ENCODE measurements around the gene STAMBP.

STAMBP gene

DNA sequence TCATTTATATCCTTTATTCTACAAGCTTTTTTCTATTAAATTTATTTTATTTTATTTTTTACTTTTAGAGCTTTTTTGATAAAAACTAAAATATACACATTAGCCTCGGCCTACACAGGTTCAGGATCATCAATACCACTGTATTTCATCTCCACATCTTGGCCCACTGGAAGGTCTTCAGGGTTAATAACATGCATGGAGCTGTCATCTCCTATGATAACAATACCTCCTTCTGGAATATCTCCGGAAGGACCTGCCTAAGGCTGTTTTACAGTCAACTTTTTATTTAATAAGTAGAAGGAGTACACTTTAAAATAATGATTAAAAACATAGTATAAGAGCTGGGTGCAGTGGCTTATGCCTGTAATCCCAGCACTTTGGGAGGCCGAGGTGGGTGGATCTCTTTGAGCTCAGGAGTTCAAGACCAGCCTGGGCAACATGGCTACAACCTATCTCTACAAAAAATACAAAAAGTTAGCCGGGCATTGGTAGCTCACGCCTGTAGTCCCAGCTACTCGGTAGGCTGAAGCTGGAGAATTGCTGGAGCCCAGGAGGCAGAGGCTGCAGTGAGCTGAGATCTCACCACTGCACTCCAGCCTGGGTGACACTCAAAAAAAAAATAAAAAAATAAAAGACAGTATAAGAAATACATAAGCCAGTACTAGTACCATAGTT, 82.2 kb downstream of the STAMBP start:
- peaks cover 8 to 50% of the 10 kb centered on the region in 2 donors for H3K36me3 ChIP-seq (ENCODE audit: control insufficient read depth in 1 of 2, insufficient read depth in 2 of 2, low read length in 2 of 2)
- no peaks in the 10 kb centered on the region for H3K27me3 ChIP-seq (ENCODE audit: low read depth, low read length)
- H3K4me3 ChIP-seq (ENCODE audit: low read depth in 1 of 2, low read length in 2 of 2) = no peak overlapping the region
- H3K27ac ChIP-seq (ENCODE audit: low read length) = no peak overlapping the region
- no peaks in the 10 kb centered on the region for H3K9me3 ChIP-seq (ENCODE audit: control insufficient read depth in 1 of 2, low read length in 2 of 2)
- peaks cover 0 to 10% of the 10 kb centered on the region in 2 donors for H3K4me1 ChIP-seq (ENCODE audit: control insufficient read depth in 1 of 2, insufficient read depth in 2 of 2, low read length in 2 of 2)

GRCh38 chr2:73911548-73912208, 82.9 kb downstream of the STAMBP start:
- Histone ChIP-seq H3K27me3 (ENCODE audit: low read depth, low read length) (no peaks in the 10 kb centered on the region), H3K36me3 (ENCODE audit: control insufficient read depth in 1 of 2, insufficient read depth in 2 of 2, low read length in 2 of 2) (peaks cover 8 to 50% of the 10 kb centered on the region in 2 donors), H3K27ac (ENCODE audit: low read length) (no peak overlapping the region), H3K9me3 (ENCODE audit: control insufficient read depth in 1 of 2, low read length in 2 of 2) (no peaks in the 10 kb centered on the region), H3K4me1 (ENCODE audit: control insufficient read depth in 1 of 2, insufficient read depth in 2 of 2, low read length in 2 of 2) (peaks cover 0 to 10% of the 10 kb centered on the region in 2 donors), H3K4me3 (ENCODE audit: low read depth in 1 of 2, low read length in 2 of 2) (no peak overlapping the region)

DNA sequence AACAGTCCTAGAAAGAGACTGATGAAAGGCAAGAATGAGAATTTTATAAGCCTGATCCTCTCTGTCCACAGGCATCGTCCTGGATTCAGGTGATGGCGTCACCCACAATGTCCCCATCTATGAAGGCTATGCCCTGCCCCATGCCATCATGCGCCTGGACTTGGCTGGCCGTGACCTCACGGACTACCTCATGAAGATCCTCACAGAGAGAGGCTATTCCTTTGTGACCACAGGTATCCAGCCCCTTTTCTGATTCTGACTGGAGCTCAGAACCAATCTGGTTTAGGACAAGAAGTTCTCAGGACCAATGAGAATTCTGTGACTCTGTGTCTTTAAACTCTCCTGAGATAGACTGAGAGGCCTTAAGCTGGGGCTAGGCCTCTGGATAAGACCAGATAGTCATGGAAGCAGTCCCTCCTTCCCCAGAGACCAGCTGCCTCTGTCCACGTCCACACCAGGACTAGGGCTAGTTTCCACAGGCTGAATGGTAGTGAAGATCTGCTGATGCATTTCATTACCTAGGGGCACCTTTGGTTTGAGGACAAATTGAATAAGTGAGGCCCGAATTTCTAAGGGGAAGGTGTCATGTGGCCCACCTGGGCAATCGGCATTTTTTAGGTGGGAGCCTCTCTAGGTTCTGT, 84.8 kb downstream of the STAMBP start:
- H3K27me3 ChIP-seq (ENCODE audit: low read depth, low read length) = no peaks in the 10 kb centered on the region
- no peaks in the 10 kb centered on the region for H3K9me3 ChIP-seq (ENCODE audit: control insufficient read depth in 1 of 2, low read length in 2 of 2)
- no peak overlapping the region for H3K4me3 ChIP-seq (ENCODE audit: low read depth in 1 of 2, low read length in 2 of 2)
- peaks cover 8 to 40% of the 10 kb centered on the region in 2 donors for H3K36me3 ChIP-seq (ENCODE audit: control insufficient read depth in 1 of 2, insufficient read depth in 2 of 2, low read length in 2 of 2)
- peaks cover 0 to 2% of the 10 kb centered on the region in 2 donors for H3K4me1 ChIP-seq (ENCODE audit: control insufficient read depth in 1 of 2, insufficient read depth in 2 of 2, low read length in 2 of 2)
- H3K27ac ChIP-seq (ENCODE audit: low read length) = no peak overlapping the region

DNA sequence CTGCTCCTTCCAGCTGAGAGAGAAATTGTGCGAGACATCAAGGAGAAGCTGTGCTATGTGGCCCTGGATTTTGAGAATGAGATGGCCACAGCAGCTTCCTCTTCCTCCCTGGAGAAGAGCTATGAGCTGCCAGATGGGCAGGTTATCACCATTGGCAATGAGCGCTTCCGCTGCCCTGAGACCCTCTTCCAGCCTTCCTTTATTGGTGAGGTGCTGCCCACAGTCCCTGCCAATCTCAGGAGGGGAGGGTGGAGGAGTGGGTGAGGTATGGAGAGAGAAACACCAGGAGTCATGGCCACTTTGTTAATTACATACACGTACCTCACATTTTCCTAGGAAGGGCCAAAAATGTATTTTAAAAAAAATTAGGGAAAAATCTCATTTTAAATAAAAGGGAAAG, 85.9 kb downstream of the STAMBP start:
- no peaks in the 10 kb centered on the region for H3K4me1 ChIP-seq (ENCODE audit: control insufficient read depth in 1 of 2, insufficient read depth in 2 of 2, low read length in 2 of 2)
- no peaks in the 10 kb centered on the region for H3K9me3 ChIP-seq (ENCODE audit: control insufficient read depth in 1 of 2, low read length in 2 of 2)
- no peaks in the 10 kb centered on the region for H3K27me3 ChIP-seq (ENCODE audit: low read depth, low read length)
- peaks cover 4 to 36% of the 10 kb centered on the region in 2 donors for H3K36me3 ChIP-seq (ENCODE audit: control insufficient read depth in 1 of 2, insufficient read depth in 2 of 2, low read length in 2 of 2)
- H3K27ac ChIP-seq (ENCODE audit: low read length) = no peak overlapping the region
- no peak overlapping the region for H3K4me3 ChIP-seq (ENCODE audit: low read depth in 1 of 2, low read length in 2 of 2)

DNA sequence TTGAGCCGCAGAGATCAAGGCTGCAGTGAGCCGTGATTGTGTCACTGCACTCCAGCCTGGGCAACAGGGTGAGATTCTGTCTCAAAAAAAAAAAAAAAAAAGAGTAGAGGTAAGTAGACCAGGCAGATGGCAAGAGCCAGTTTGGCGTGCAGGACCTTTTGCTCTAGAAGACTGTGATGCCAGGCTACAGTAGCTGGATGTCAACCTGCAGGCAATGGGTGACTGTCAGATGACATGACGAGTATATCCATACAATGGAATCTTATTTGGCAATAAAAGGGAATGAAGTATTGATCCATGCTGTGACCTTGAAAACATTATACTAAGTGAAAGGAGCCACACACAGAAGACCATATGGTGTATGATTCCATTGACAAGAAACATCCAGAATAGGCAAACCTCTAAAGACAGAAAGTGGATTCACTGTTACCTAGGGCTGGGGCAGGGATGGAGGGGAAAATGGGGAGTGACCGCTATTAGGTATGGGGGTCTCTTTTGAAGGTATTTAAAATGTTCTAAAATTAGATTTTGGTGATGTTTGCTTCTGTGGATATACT, 86.8 kb downstream of the STAMBP start:
- Histone ChIP-seq H3K27me3 (ENCODE audit: low read depth, low read length) (no peaks in the 10 kb centered on the region), H3K36me3 (ENCODE audit: control insufficient read depth in 1 of 2, insufficient read depth in 2 of 2, low read length in 2 of 2) (peaks cover 4 to 36% of the 10 kb centered on the region in 2 donors), H3K4me1 (ENCODE audit: control insufficient read depth in 1 of 2, insufficient read depth in 2 of 2, low read length in 2 of 2) (no peaks in the 10 kb centered on the region), H3K27ac (ENCODE audit: low read length) (no peak overlapping the region), H3K9me3 (ENCODE audit: control insufficient read depth in 1 of 2, low read length in 2 of 2) (no peaks in the 10 kb centered on the region), H3K4me3 (ENCODE audit: low read depth in 1 of 2, low read length in 2 of 2) (no peak overlapping the region)

DNA sequence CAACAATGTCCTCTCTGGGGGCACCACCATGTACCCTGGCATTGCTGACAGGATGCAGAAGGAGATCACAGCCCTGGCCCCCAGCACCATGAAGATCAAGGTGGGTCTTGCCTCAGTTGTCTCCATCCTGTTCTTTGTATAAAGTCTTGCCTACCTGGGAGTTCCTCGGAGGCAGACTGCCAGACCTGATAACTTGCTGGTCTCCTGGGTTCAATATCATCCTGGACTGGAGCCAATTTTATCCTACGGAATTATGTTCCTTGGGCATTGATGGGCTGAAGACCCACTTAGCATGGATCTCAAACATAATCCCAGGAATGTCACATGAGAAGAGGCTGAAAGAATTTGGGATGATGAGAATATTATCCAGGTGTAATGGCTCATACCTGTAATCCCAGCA, 87.9 kb downstream of the STAMBP start:
- Histone ChIP-seq H3K4me1 (ENCODE audit: control insufficient read depth in 1 of 2, insufficient read depth in 2 of 2, low read length in 2 of 2) (no peaks in the 10 kb centered on the region), H3K27ac (ENCODE audit: low read length) (no peak overlapping the region), H3K9me3 (ENCODE audit: control insufficient read depth in 1 of 2, low read length in 2 of 2) (no peaks in the 10 kb centered on the region), H3K4me3 (ENCODE audit: low read depth in 1 of 2, low read length in 2 of 2) (no peak overlapping the region), H3K36me3 (ENCODE audit: control insufficient read depth in 1 of 2, insufficient read depth in 2 of 2, low read length in 2 of 2) (peaks cover 4 to 36% of the 10 kb centered on the region in 2 donors), H3K27me3 (ENCODE audit: low read depth, low read length) (no peaks in the 10 kb centered on the region)

GRCh38 chr2:73917296-73917695, 88.5 kb downstream of the STAMBP start:
- Histone ChIP-seq H3K4me1 (ENCODE audit: control insufficient read depth in 1 of 2, insufficient read depth in 2 of 2, low read length in 2 of 2) (no peaks in the 10 kb centered on the region), H3K4me3 (ENCODE audit: low read depth in 1 of 2, low read length in 2 of 2) (no peak overlapping the region), H3K27me3 (ENCODE audit: low read depth, low read length) (no peaks in the 10 kb centered on the region), H3K27ac (ENCODE audit: low read length) (no peak overlapping the region), H3K36me3 (ENCODE audit: control insufficient read depth in 1 of 2, insufficient read depth in 2 of 2, low read length in 2 of 2) (peaks cover 3 to 35% of the 10 kb centered on the region in 2 donors), H3K9me3 (ENCODE audit: control insufficient read depth in 1 of 2, low read length in 2 of 2) (no peaks in the 10 kb centered on the region)

DNA sequence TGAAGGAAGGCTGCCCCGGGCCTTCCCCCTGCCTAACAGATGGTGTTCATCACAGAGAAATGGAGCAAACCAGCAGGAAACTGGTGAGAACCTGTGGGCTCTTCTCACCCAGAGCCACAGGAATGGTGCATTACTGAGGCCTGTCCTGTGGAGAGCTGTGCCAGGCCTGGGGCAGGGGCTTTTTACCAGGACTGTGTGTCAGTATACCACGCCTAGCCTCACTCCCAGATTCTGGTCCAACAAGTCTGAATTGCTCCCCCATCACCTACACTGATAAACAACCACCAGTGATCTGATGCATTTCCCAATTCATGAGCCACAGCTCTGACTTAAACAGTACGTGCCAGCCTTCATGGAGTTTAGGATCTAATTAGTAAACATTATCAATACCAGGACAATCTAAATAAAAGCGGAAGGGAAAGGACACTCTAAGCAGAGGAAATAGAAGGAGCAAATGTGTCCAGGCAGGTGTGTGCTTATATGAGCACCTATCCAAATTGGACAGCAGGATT, 89.0 kb downstream of the STAMBP start:
- Histone ChIP-seq H3K9me3 (ENCODE audit: control insufficient read depth in 1 of 2, low read length in 2 of 2) (no peaks in the 10 kb centered on the region), H3K27ac (ENCODE audit: low read length) (no peak overlapping the region), H3K4me3 (ENCODE audit: low read depth in 1 of 2, low read length in 2 of 2) (no peak overlapping the region), H3K4me1 (ENCODE audit: control insufficient read depth in 1 of 2, insufficient read depth in 2 of 2, low read length in 2 of 2) (no peaks in the 10 kb centered on the region), H3K27me3 (ENCODE audit: low read depth, low read length) (no peaks in the 10 kb centered on the region), H3K36me3 (ENCODE audit: control insufficient read depth in 1 of 2, insufficient read depth in 2 of 2, low read length in 2 of 2) (peaks cover 0 to 32% of the 10 kb centered on the region in 2 donors)

- Histone ChIP-seq H3K4me1 (ENCODE audit: control insufficient read depth in 1 of 2, insufficient read depth in 2 of 2, low read length in 2 of 2) (no peaks in the 10 kb centered on the region), H3K9me3 (ENCODE audit: control insufficient read depth in 1 of 2, low read length in 2 of 2) (no peaks in the 10 kb centered on the region), H3K27me3 (ENCODE audit: low read depth, low read length) (no peaks in the 10 kb centered on the region), H3K4me3 (ENCODE audit: low read depth in 1 of 2, low read length in 2 of 2) (no peak overlapping the region), H3K27ac (ENCODE audit: low read length) (no peak overlapping the region), H3K36me3 (ENCODE audit: control insufficient read depth in 1 of 2, insufficient read depth in 2 of 2, low read length in 2 of 2) (peaks cover 0 to 26% of the 10 kb centered on the region in 2 donors)
These were observed 90.1 kb downstream of the STAMBP start for GRCh38 chr2:73918856-73919255.

- Histone ChIP-seq H3K27me3 (ENCODE audit: low read depth, low read length) (no peaks in the 10 kb centered on the region), H3K36me3 (ENCODE audit: control insufficient read depth in 1 of 2, insufficient read depth in 2 of 2, low read length in 2 of 2) (peaks cover 0 to 18% of the 10 kb centered on the region in 2 donors), H3K27ac (ENCODE audit: low read length) (no peak overlapping the region), H3K4me3 (ENCODE audit: low read depth in 1 of 2, low read length in 2 of 2) (no peak overlapping the region), H3K9me3 (ENCODE audit: control insufficient read depth in 1 of 2, low read length in 2 of 2) (no peaks in the 10 kb centered on the region), H3K4me1 (ENCODE audit: control insufficient read depth in 1 of 2, insufficient read depth in 2 of 2, low read length in 2 of 2) (no peaks in the 10 kb centered on the region)
These were observed 91.0 kb downstream of the STAMBP start for GRCh38 chr2:73919596-73920228.
